GM18511 (cell line): Measurements from ENCODE around the gene GSN.
"Not testable (repeated sequence)": the region's sequence is repeated elsewhere in the genome, so short reads cannot be mapped to it uniquely, and the experiment has no call there.

ENCODE experiments used
- ATAC-seq: cut with Tn5 transposase; IDR thresholded peaks from one replicate; pipeline ENCODE4 v1.9.1; 2021; ENCODE audit warnings: mild to moderate bottlenecking, moderate library complexity; ENCODE audit not compliant: unreplicated experiment

The GSN gene

GRCh38 chr9:121286973-121287741, 19.2 kb downstream of the GSN start:
- no peak for ATAC-seq

GRCh38 chr9:121288673-121289025, 20.7 kb downstream of the GSN start:
- ATAC-seq = no peak

GRCh38 chr9:121289026-121289771, 21.2 kb downstream of the GSN start:
- ATAC-seq = no peak

- ATAC-seq = no peak
Observed at GRCh38 chr9:121289772-121290370, 21.9 kb downstream of the GSN start.

- not testable (repeated sequence) for ATAC-seq
Observed at GRCh38 chr9:121291536-121291935, 23.6 kb downstream of the GSN start.

- no peak for ATAC-seq
Observed at GRCh38 chr9:121292051-121292450, 24.1 kb downstream of the GSN start.

GRCh38 chr9:121292801-121293241, 24.9 kb downstream of the GSN start:
- ATAC-seq = no peak

- no peak for ATAC-seq
Observed at GRCh38 chr9:121294151-121294743, 26.3 kb downstream of the GSN start.

- no peak for ATAC-seq
Observed at GRCh38 chr9:121294866-121295661, 27.1 kb downstream of the GSN start.

GRCh38 chr9:121295662-121296191, 27.8 kb downstream of the GSN start:
- ATAC-seq = no peak

GRCh38 chr9:121296213-121297127, 28.5 kb downstream of the GSN start:
- no peak for ATAC-seq

- ATAC-seq = no peak
Observed at GRCh38 chr9:121297389-121297788, 29.4 kb downstream of the GSN start.

- ATAC-seq = no peak
Observed at GRCh38 chr9:121298016-121298538, 30.1 kb downstream of the GSN start.

- ATAC-seq = peak; percentile 13
Observed at GRCh38 chr9:121298689-121299466, 30.9 kb downstream of the GSN start.

- ATAC-seq = peak; percentile 61
Observed at GRCh38 chr9:121299467-121300282, 31.7 kb downstream of the GSN start.

- ATAC-seq = no peak
Observed at GRCh38 chr9:121300283-121301119, 32.5 kb downstream of the GSN start.

GRCh38 chr9:121301881-121302286, 33.9 kb downstream of the GSN start:
- no peak for ATAC-seq
